Glutamatergic neuron (in vitro differentiated cells): ENCODE results near the gene NOXA1. TPM values are rescaled to one million over a fixed set of nuclear protein-coding genes. Genes with fewer than 3 reads are reported as not detected.

Experiments
- DNase-seq: peaks from one replicate; pipeline ENCODE4 v3.0.0; 2022
- H3K27ac Mint-ChIP-seq: one replicate; pipeline ENCODE4 v1.8.0; 2020; ENCODE audit warnings: mild to moderate bottlenecking, mixed read lengths, inconsistent platforms; ENCODE audit not compliant: unreplicated experiment
- H3K27me3 Mint-ChIP-seq: one replicate; pipeline ENCODE4 v1.8.0; 2020; ENCODE audit warnings: mild to moderate bottlenecking, moderate library complexity, mixed read lengths, inconsistent platforms; ENCODE audit not compliant: unreplicated experiment
- H3K36me3 Mint-ChIP-seq: one replicate; pipeline ENCODE4 v1.8.0; 2020; ENCODE audit warnings: mild to moderate bottlenecking, mixed read lengths, inconsistent platforms; ENCODE audit not compliant: unreplicated experiment
- H3K4me1 Mint-ChIP-seq: one replicate; pipeline ENCODE4 v1.8.0; 2020; ENCODE audit warnings: mild to moderate bottlenecking, low read depth, mixed read lengths, inconsistent platforms; ENCODE audit not compliant: unreplicated experiment
- H3K4me3 Mint-ChIP-seq: one replicate; pipeline ENCODE4 v1.8.0; 2020; ENCODE audit warnings: mild to moderate bottlenecking, mixed read lengths, inconsistent platforms; ENCODE audit not compliant: unreplicated experiment
- H3K9me3 Mint-ChIP-seq: one replicate; pipeline ENCODE4 v1.8.0; 2020; ENCODE audit warnings: mild to moderate bottlenecking, moderate library complexity, mixed read lengths, inconsistent platforms; ENCODE audit not compliant: unreplicated experiment
- total RNA-seq: library from RNA; stranded (reverse); fragmentation: NEBNext Ultra II Directional; extraction: Animal tissue kit (Norgen Biotek cat#: 25700); gene quantifications from one replicate; pipeline ENCODE4 v1.2.1, GENCODE V29; 2021; ENCODE audit not compliant: unreplicated experiment
- TF ChIP-seq, protein P1 (sequence below): fragments of 200-600 bp; sonication (generic); IDR thresholded peaks from one replicate; pipeline ENCODE4 v1.5.0; 2021; ENCODE audit not compliant: partially characterized antibody, unreplicated experiment

The NOXA1 gene
- total RNA-seq, 1 donor from 2014 or later, result 2.6 TPM

DNA sequence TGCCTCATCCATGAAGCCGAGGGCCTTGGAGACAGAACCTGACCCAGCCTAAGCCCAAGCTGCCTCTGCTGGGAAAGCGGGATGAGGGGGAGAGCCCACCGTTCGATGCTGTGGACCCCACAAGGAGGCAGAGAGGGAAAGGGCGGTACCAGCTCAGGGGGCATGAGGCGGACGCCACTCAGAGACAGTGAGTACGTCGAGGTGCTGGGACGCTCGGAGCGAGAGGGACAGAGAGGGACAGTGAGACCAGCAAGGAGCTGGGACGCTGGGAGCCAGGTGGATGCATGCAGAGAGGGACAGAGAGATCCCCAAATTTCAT, 33.8 kb upstream of the NOXA1 start:
- TF ChIP-seq, protein P1, sequence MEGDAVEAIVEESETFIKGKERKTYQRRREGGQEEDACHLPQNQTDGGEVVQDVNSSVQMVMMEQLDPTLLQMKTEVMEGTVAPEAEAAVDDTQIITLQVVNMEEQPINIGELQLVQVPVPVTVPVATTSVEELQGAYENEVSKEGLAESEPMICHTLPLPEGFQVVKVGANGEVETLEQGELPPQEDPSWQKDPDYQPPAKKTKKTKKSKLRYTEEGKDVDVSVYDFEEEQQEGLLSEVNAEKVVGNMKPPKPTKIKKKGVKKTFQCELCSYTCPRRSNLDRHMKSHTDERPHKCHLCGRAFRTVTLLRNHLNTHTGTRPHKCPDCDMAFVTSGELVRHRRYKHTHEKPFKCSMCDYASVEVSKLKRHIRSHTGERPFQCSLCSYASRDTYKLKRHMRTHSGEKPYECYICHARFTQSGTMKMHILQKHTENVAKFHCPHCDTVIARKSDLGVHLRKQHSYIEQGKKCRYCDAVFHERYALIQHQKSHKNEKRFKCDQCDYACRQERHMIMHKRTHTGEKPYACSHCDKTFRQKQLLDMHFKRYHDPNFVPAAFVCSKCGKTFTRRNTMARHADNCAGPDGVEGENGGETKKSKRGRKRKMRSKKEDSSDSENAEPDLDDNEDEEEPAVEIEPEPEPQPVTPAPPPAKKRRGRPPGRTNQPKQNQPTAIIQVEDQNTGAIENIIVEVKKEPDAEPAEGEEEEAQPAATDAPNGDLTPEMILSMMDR, result no peak
- Mint-ChIP-seq H3K4me1 (peaks cover 7% of the 10 kb centered on the region), H3K27ac (peak overlapping the region; percentile 79), H3K27me3 (peaks cover 6% of the 10 kb centered on the region), H3K36me3 (no peaks in the 10 kb centered on the region), H3K4me3 (peak overlapping the region; percentile 46), H3K9me3 (peaks cover 6% of the 10 kb centered on the region)
- no peak for DNase-seq

DNA sequence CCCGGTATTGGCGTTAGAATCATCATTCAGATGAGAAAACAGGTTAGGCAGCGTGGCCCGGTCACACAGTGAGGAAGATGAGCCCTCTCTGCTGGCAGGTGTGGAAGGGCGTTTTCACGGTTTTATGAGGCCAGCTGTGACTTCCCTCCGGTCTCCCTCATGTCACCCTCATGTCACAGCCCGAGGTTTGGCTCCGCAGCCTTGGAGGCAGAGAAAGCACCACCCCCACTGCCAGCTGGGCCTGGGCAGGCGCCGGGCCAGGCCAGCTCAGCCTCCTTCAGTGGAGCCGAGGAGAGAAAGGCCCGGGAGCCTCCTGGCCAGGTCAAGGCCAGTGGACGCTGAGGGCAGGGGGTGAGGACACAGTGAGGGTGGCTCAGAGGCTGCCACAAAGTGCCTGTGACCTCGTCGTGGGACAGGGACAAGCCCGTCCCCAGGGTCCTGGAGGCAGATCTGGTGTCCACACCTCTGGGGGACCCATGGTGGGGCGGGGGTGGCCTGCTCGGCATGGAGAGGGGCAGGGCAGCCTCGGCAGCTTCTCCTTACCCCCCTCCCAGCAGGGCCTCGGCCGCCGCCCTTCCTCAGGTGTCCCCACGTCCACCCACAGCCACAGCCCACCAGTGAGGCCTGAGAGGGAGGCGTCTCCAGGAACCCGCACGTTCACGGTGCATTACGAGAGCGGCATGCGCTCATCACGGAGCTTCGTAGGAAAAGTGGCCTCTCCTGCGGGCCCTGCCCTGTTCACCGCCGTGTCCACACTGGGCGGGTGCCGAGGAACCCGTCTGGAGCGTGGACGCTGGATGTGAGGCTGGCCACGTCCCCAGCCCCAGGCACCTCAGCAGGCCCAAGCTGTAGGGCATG, 32.4 kb upstream of the NOXA1 start:
- peak; percentile 56 for DNase-seq
- Mint-ChIP-seq H3K4me1 (peaks cover 7% of the 10 kb centered on the region), H3K9me3 (peaks cover 6% of the 10 kb centered on the region), H3K4me3 (peak overlapping the region; percentile 45), H3K27me3 (peaks cover 6% of the 10 kb centered on the region), H3K36me3 (no peaks in the 10 kb centered on the region), H3K27ac (peak overlapping the region; percentile 83)
- TF ChIP-seq, protein P1, result no peak

DNA sequence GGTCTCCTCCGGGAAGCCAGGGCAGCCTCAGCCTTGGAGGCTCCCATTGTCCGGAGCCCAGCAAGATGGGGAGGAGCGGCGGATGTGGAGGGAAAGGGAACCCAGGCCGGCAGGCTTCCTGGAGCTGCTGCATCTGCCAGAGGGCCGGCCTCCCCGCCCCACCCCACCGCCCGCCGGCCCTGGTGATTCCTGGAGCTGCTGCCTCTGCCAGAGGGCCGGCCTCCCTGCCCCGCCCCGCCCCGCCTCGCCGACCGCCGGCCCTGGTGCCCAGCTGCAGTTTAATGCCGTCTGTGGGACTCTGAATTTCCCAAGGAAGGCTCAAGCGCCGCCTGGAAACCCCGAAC, 31.8 kb upstream of the NOXA1 start:
- TF ChIP-seq, protein P1, result no peak
- no peak overlapping the region for H3K4me3 Mint-ChIP-seq
- no peak for DNase-seq
- peaks cover 6% of the 10 kb centered on the region for H3K27me3 Mint-ChIP-seq
- no peak overlapping the region for H3K27ac Mint-ChIP-seq
- H3K36me3 Mint-ChIP-seq, result no peaks in the 10 kb centered on the region
- peaks cover 6% of the 10 kb centered on the region for H3K9me3 Mint-ChIP-seq
- H3K4me1 Mint-ChIP-seq, result peaks cover 7% of the 10 kb centered on the region

DNA sequence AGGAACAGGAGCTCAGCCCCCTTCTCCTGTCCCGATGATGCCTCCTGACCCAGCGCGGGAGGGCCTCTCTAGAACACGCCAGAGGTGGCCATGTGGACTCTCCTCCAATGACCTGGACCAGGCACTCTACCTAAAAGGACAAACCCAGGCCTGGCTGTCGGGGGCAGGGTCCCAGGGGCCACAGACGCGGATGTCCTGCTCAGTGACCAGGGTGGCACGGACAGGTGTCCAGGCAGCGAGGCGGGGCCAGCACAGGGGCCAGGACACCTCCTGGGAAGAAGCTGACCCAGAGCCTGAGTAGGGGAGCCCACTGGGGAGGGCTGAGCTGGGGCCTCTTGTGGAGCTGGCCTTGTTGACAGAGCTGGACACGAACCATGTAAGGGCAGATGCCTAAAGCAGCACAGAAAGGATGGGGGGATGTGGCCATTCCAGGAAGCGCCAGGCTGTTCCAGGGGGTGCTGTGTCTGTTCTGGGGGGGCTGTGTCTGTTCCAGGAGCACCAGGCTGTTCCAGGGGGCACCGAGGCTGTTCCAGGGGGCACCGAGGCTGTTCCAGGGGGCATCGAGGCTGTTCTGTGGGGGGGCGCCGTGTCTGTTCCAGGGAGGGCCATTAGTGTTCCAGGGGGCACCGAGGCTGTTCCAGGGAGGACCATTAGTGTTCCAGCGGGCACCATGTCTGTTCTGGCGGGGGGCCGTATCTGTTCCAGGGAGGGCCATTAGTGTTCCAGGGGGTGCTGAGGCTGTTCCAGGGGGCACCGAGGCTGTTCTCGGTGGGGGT, 30.8 kb upstream of the NOXA1 start:
- Mint-ChIP-seq H3K36me3 (peaks cover 3% of the 10 kb centered on the region), H3K27me3 (peaks cover 8% of the 10 kb centered on the region), H3K4me3 (no peak overlapping the region), H3K9me3 (peaks cover 10% of the 10 kb centered on the region), H3K4me1 (peaks cover 9% of the 10 kb centered on the region), H3K27ac (no peak overlapping the region)
- TF ChIP-seq, protein P1, result no peak
- no peak for DNase-seq
